Liver (tissue), 3 donors: ENCODE data around the gene LAMTOR2.

Experiments used
- ATF3 ChIP-seq: IDR thresholded peaks from 2 replicates; pipeline ENCODE4 v1.6.1; 2016; ENCODE audit warnings: antibody characterized with exemption
- CTCF ChIP-seq: fragments of 150-350 bp; IDR thresholded peaks from 2 replicates; pipeline ENCODE4 v1.5.1; 2017; ENCODE audit warnings: improper control_type of control experiment, low read depth, low read length; ENCODE audit not compliant: missing input control
- EGR1 ChIP-seq, 2 donors: IDR thresholded peaks; 2 replicates each; pipeline ENCODE4 v1.6.1; 2016 to 2018; ENCODE audit warnings: antibody characterized with exemption in 2 of 2, low read depth in 2 of 2
- FOXA1 ChIP-seq: IDR thresholded peaks from 2 replicates; pipeline ENCODE4 v1.6.1; 2016; ENCODE audit warnings: antibody characterized with exemption
- JUND ChIP-seq, 2 donors: IDR thresholded peaks; 2 replicates each; pipeline ENCODE4 v1.6.1; 2016; ENCODE audit warnings: antibody characterized with exemption in 2 of 2
- MAX ChIP-seq: IDR thresholded peaks from 2 replicates; pipeline ENCODE4 v1.6.1; 2016; ENCODE audit warnings: antibody characterized with exemption
- RAD21 ChIP-seq, 2 donors: IDR thresholded peaks; 2 replicates each; pipeline ENCODE4 v1.6.1; 2016; ENCODE audit warnings: antibody characterized with exemption in 2 of 2, mild to moderate bottlenecking in 2 of 2
- REST ChIP-seq: IDR thresholded peaks from 2 replicates; pipeline ENCODE4 v1.6.1; 2016; ENCODE audit warnings: antibody characterized with exemption, mild to moderate bottlenecking
- RXRA ChIP-seq, 2 donors: IDR thresholded peaks; 2 replicates each; pipeline ENCODE4 v1.6.1; 2017 to 2018; ENCODE audit warnings: antibody characterized with exemption in 2 of 2, mild to moderate bottlenecking in 1 of 2
- SP1 ChIP-seq: IDR thresholded peaks from 2 replicates; pipeline ENCODE4 v1.6.1; 2018; ENCODE audit warnings: antibody characterized with exemption, mild to moderate bottlenecking
- TAF1 ChIP-seq: conservative IDR thresholded peaks from 2 replicates; pipeline ENCODE4 v1.6.1; 2016; ENCODE audit warnings: antibody characterized with exemption, mild to moderate bottlenecking
- YY1 ChIP-seq: IDR thresholded peaks from 2 replicates; pipeline ENCODE4 v1.6.1; 2016; ENCODE audit warnings: antibody characterized with exemption, mild to moderate bottlenecking
- donor health status: healthy.
- donor health status: healthy.

GRCh38 chr1:156075162-156075561 lies 20.6 kb downstream of the LAMTOR2 start:
- TF ChIP-seq CTCF: no peak
- TF ChIP-seq JUND (IDR thresholded peaks at IDR 0.05): no peak
- TF ChIP-seq TAF1: no peak
- TF ChIP-seq MAX: no peak
- no peak for TF ChIP-seq ATF3
- TF ChIP-seq FOXA1: no peak
- no peak for TF ChIP-seq REST
- no peak for TF ChIP-seq RXRA (IDR thresholded peaks at IDR 0.05)
- no peak for TF ChIP-seq RAD21 (IDR thresholded peaks at IDR 0.05)
- no peak for TF ChIP-seq EGR1 (IDR thresholded peaks at IDR 0.05; ENCODE audit: low read depth in 2 of 2)
- TF ChIP-seq YY1: no peak
- no peak for TF ChIP-seq SP1
